ENCODE measurements around the gene GAS7.

DNA sequence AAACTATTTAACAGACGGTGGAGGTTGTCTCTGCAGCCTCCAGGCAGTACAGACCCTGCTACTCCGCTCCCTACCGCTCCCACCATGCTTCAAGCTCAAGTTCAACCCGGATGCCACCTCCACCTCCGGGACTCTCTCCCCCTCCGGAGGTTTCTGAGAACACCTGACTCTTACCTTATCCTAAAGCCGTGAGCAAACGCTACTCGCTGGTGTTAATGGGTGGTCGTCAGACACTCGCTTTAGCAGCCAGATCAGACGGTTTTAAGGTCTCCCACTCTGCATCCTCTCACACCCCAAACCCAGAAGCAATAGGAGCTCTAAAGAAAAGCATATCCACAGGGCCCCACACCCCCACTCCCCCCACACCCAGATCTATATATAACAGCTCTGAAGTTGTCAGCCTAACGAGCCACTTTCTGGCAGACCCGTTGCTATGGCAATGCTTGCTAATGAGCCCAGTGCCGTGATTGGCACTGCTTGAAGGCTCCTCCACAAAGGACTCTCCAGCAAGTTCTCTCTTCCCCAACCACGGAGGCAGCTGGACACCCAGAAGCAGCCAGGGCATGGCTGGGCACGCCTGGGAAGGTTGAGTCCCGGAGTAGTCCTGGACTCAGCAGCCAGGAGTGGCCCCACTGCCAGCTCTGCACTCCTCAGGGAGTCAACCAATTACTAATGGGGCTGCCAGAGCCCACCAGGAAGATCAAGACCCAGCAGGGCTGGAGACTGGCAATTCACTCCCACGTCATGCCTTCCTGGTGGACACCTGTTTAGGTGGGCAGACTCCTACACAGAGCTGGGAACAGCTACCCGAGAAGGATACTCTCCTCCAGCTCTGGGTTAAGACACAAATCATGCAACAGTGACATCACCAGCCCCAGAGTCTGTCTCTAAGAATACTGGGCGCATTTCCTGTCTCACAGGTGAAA is 172.2 kb downstream of the GAS7 start:
- TF ChIP-seq, protein P1, sequence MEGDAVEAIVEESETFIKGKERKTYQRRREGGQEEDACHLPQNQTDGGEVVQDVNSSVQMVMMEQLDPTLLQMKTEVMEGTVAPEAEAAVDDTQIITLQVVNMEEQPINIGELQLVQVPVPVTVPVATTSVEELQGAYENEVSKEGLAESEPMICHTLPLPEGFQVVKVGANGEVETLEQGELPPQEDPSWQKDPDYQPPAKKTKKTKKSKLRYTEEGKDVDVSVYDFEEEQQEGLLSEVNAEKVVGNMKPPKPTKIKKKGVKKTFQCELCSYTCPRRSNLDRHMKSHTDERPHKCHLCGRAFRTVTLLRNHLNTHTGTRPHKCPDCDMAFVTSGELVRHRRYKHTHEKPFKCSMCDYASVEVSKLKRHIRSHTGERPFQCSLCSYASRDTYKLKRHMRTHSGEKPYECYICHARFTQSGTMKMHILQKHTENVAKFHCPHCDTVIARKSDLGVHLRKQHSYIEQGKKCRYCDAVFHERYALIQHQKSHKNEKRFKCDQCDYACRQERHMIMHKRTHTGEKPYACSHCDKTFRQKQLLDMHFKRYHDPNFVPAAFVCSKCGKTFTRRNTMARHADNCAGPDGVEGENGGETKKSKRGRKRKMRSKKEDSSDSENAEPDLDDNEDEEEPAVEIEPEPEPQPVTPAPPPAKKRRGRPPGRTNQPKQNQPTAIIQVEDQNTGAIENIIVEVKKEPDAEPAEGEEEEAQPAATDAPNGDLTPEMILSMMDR (IDR thresholded peaks at IDR 0.05), result no peak
- TF ChIP-seq POLR2AphosphoS5 (IDR thresholded peaks at IDR 0.05), result no peak
- no peak for TF ChIP-seq POLR2A (IDR thresholded peaks at IDR 0.05)
- TF ChIP-seq EP300 (IDR thresholded peaks at IDR 0.05), result no peak

Measured in stomach (tissue), 4 donors.